HG03103 (cell line): Measurements from ENCODE around the gene OSR1.
"Not testable (repeated sequence)": the region's sequence is repeated elsewhere in the genome, so short reads cannot be mapped to it uniquely, and the experiment has no call there.

Experiments
- ATAC-seq: cut with Tn5 transposase; IDR thresholded peaks from one replicate; pipeline ENCODE4 v1.9.1; 2021; ENCODE audit warnings: low read depth; ENCODE audit not compliant: unreplicated experiment

Gene OSR1

GRCh38 chr2:19358242-19359020 lies at the start of gene OSR1:
TSS of gene OSR1 (minus strand) at chr2:19358623. CDS start at chr2:19353805, 4,818 bp downstream.
- ATAC-seq, result no peak

DNA sequence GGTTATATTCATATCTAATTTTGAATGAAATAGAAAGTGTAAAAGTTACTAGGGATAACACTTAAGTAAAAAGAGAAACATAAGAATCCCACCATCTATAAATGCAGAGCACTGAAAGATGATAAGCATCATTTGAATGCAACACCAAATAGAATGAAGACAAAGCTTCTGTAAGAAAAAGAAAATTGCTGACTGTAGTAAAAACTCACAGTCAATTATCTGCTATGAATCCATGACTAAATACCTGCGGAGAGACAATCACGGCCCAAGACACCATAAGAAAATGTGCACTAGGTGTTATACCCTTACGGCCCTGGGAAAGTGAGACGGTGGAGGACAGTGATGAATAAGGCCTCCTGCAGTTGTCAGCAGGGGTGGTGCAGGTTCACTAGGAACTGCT lies 45.4 kb upstream of the OSR1 start:
- no peak for ATAC-seq

- ATAC-seq, result no peak
Measured at GRCh38 chr2:19392191-19392590, 33.8 kb upstream of the OSR1 start.

GRCh38 chr2:19389469-19389868 lies 31.0 kb upstream of the OSR1 start:
- not testable (repeated sequence) for ATAC-seq

DNA sequence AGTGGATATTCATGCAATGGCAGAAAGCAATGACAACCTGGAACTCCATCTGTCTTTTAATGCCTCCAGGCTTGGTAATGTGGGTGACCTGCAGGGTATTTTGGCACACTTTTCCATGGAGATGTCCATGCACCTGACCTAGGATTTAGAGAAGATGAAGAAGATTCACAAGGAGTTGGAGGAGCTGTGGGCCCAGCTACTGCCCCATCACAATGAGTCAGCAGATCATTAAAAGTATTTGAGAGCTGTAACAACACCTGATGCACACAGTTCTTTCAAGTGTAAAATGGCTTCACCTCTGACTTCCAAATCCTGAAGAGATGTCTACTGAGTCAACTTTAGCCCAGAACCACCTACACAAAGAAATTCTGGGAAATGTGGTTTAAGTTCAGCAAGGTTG lies 22.1 kb upstream of the OSR1 start:
- no peak for ATAC-seq

DNA sequence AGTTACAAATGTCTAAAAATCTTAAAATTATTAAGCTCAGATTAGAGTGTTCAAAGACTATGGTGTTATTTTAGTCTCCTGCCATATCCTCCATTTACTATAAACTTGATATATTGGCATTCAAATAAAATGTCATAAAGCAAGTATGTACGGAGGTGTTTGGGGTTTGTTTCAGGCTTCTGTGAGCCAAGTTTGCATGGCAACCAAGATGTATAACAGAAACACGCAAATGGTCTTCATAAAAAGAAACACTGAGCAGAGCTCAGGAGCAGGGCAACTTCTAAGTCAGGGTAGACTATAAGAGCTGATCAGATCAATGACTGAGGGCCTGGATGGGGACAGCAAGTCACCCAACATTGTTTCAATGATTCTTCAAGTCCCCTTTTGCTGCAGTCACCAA lies 20.5 kb upstream of the OSR1 start:
- ATAC-seq, result no peak

- no peak for ATAC-seq
Measured at GRCh38 chr2:19377717-19378116, 19.3 kb upstream of the OSR1 start.

- no peak for ATAC-seq
Measured at GRCh38 chr2:19373352-19373751, 14.9 kb upstream of the OSR1 start.

- no peak for ATAC-seq
Measured at GRCh38 chr2:19371996-19372582, 13.7 kb upstream of the OSR1 start.

DNA sequence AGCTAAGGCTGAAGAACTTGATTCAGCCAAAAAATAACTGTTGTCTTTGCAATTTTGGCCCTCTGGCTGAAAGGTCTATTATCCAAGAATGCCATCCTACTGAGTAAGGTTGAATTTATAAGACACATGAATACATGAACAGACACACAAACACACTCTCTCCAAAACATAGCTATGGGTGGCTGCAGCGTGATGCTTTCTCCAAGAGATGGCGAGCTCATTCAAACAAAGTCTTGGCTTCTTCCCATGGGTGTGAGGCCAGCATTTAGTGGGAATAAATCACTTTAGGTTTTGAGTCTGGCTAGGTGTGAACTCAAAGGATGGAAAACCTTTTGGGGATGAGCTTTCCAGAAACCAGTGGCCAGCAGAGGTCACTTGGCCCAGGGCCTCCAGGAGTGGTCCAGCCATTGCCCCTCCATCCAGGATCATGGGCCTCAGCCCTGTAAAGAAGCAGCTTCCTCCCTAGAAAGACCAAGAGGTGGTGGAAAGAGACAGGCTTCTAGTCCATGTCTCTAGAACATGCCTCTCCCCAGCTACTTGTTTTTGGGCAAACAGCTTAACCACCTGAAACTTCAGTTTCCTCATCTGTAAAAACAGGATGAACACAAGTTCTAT lies 11.0 kb upstream of the OSR1 start:
- no peak for ATAC-seq

DNA sequence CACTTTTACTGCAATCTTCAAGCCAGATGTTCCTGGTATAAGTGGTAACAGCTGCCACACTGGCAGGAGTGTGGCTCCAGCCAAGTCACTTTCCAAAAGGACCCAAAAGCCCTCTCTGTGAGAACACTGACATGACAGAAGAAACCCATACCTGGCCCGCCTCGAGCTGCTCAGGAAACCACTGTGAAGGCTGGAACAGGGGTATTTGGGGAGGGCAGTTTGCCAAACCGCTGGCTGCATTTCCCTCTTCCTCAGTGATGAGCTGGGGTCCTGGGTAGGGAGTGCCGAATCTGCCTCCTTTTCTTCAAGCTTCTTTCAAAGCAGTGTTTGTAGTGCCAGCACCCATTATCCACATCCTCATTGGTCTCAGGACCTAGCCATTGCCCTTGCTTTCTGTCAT lies 10.3 kb upstream of the OSR1 start:
- no peak for ATAC-seq

DNA sequence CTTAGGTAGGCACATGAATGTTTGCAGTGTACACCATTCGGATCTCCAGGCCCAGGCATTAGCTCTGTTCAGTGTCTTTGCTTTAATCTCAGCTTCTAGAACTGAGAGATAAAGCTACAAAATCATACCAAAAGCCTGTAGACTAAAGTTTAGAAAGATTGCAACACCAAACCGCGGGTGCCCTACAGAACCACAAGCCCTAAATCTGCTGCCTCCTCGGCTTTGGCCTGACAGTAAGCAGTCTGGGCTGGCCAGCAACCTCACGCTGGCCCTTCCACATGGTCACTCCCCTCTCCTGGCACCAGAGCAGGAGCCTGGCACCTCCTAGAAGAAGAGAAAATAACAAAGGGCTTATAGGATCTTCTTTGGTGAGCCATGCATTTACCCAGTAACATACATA lies 8.9 kb upstream of the OSR1 start:
- ATAC-seq, result no peak

DNA sequence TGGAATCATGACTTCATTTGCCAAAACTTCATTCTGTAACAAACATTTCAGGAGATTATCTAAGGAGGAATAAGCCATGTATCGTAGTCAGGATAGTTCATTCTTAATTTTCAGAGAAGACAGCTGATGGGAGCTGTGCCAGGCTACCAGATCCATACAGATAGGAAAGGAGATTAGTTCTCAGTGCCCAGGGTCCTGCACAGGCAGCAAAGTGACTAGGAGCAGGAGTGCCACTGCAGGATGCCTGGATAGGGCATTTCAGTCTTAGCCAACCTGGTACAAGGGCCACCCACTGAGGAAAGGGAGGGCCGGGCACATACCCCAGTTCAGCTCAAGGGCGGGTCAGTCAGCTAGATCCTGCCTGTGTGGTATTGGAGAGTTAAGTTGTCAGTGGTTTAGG lies 6.7 kb upstream of the OSR1 start:
- no peak for ATAC-seq

GRCh38 chr2:19364014-19364413 lies 5.6 kb upstream of the OSR1 start:
- ATAC-seq, result no peak

DNA sequence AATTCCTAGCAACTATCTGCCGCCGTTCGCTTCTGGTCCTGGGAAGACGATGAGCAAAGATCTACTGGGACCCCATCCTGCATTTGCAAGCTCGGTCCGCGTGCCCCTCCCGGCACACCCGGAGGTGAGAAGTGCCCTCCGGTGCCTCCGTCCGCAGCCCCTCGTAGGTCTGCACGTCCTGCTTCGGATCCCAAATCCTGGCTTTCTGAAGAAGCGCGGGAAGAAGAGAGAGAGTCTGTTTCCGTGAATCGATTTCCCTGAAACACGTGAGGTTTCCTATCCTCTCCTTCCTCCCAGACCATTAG lies 5.0 kb upstream of the OSR1 start:
- ATAC-seq, result no peak

- ATAC-seq, result peak; percentile 33
Measured at GRCh38 chr2:19362755-19363473, 4.5 kb upstream of the OSR1 start.

GRCh38 chr2:19362094-19362754 lies 3.8 kb upstream of the OSR1 start:
- ATAC-seq, result no peak

GRCh38 chr2:19361325-19361990 lies 3.0 kb upstream of the OSR1 start:
- no peak for ATAC-seq

- ATAC-seq, result no peak
Measured at GRCh38 chr2:19360966-19361321, 2.5 kb upstream of the OSR1 start.

DNA sequence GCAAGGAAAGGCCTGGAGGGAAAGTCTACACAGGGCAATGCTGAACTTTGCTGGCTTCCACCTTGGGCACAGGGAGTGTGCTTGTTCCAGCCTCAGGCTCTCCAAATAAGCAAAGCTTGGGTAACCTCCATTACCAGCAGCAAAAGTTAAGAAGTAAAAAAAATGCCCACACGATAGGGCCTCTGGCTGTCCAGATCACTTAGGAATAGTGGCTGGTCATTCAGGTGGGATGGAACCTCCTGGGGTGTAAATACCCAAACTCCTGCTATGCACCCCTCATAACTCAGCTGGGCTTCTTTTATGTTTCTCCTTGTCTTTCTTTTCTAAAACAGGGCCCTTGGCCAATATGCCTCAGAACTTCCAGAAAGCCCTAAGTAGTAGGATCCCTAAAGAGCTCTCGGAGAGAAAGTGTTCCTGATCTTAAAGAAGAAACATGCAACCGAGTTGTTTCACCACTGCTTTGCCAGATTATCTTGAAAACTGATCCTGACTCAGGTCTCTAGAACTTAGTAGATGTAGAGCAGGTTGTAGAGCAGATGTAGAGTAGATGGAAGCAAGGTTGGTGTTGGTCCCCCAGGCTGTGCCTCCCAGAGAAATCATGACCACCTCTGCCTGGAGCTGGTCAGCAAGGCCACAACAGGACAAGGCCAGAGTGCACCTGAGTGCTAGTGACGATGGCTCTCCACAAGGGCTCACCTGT lies 2.0 kb upstream of the OSR1 start:
- no peak for ATAC-seq
